Activated CD8-positive, alpha-beta memory T cell treated with anti-CD3 and anti-CD28 coated beads, Interleukin-2, amount 50 U/mL, for 4 hours (primary cell): ENCODE results near the gene ERP27.

Experiments used
- DNase-seq: peaks from one replicate; pipeline ENCODE4 v3.0.0-alpha.2; 2020

The ERP27 gene

DNA sequence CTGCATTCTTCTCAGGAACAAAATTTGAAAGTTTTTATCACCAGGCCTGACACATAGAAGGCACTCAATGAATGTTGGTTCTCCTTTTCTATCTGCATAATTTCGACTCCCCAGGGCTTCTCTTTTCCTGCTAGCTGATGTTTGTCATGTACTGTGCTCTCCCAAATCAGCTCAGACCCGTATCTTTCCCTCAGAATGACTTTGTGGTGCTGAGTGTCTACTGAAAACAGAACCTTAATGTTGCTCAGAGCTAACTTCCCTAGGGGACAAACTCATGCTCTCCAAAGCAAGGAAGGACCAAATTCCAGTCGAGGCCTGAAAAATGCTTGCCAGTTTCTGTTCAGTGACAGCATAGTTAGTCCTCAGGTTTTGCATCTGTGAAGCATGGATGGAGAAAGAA is 21.1 kb upstream of the ERP27 start:
- DNase-seq, result no peak

DNA sequence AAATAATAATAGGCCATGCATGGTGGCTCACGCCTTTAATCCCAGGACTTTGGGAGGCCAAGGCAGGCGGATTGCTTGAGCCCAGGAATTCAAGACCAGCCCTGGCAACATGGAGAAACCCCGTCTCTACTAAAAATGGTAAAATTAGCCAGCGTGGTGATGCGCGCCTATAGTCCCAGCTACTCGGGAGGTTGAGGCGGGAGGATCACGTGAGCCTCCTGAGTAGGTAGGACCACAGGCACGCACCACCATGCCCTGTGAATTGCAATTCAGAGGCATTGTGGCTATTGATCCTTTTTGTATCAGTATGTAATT is 20.7 kb upstream of the ERP27 start:
- DNase-seq, result no peak

GRCh38 chr12:14958361-14959125 is 20.2 kb upstream of the ERP27 start:
- DNase-seq, result no peak

GRCh38 chr12:14957551-14958168 is 19.3 kb upstream of the ERP27 start:
- DNase-seq, result no peak

- DNase-seq, result no peak
These were observed 18.6 kb upstream of the ERP27 start for GRCh38 chr12:14956905-14957304.

DNA sequence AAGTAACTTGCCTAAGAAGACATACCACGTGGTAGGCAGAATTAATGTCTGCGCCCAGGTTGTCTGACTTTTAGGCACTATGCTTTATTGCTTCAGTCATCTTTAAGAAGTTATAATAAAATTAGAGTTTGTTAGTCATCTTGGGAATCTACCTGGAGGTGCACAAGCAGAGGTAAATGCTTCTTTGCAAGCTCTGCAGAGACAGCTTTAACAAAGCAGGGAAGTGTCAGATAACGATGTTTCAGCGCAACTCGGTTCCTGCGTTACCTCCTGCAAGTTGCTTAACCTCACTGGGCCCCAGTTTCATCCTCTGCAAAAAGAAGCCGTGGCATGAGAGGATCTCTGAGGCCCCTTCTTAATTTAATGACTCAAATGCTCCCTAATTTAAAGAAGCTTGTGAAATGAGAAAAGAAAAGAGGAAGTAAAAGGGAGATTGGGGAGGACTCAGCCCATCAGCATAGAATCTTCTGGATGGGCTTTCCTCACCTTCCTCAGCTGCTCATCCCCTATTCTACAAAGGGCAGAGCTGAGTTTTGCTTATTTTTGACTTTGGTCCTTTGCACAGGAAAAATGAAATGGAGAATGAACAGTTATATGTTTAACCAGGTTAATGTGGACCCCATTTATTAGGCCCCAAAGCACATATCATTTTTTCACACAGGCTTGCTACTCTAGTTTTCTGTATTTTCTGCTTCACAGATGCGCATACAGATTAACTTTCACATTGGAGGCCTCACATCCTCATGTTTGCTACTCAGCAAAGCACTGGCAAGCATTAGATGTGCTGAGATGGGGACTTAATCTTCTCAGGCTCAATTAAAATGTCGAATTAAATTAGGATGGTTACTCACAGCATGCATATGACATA is 17.9 kb upstream of the ERP27 start:
- DNase-seq, result peak; percentile 29

DNA sequence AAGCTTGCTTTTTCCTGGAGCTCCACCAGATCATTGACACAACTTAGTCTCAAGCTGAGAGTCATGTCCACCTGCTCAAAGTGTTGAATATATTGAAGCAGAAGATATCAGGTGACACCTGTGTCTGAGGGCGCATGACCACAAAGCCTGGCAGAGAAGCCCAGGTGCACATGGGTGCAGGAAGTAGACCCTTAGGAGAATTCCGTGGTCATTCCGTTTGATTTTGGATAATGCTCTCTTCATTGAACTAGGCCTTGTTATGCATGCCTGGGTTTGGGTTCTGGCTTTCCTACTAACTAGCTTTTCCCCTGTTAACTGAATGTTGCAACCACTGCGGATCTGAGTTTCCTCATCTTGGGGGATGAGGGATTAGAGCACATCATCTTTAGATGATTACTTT is 15.9 kb upstream of the ERP27 start:
- no peak for DNase-seq

DNA sequence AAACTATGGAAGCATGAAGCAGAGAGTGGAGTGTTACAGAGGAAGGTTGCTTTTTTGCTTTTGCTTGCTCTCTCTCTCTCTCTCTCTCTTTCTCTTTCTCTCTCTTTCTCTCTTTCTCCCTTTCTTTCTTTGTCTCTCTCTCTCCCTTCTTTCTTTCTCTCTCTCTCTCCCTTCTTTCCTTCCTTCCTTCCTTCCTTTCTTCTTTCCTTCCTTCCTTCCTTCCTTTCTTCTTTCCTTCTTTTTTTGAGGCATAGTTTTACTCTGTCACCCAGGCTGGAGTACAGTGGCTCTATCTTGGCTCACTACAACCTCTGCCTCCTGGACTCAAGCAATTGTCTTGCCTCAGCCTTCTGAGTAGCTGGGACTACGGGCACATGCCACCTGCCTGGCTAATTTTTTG is 15.4 kb upstream of the ERP27 start:
- DNase-seq, result no peak

DNA sequence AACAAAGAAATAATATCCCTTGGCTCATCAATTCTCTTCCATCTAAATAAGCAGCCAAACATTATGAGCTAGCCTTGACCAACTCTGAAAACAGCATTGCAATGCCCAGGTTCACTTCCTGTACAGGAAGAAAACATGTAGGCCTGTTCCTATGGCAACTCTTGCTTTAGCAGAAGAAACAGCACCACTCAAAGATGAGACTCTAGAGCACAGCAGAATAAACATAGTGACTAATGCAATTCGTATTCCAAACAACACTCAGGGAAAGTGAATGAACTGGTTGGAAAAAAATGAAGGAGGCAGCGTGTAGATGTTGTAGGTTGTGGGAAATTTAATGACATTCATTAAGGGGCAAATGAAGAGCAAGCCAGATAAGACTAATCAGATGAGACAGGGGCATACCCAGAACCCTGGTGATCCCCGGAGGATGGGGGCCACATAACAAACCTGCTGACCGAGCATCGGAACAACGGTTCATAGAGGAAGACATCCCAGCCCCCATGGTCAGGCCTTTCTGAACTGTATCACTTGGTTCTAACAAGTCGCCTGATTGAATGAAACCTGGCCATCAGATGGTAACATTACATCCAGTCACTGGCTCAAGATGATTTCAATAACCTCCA is 14.1 kb upstream of the ERP27 start:
- no peak for DNase-seq

- no peak for DNase-seq
These were observed 13.5 kb upstream of the ERP27 start for GRCh38 chr12:14951851-14952250.

DNA sequence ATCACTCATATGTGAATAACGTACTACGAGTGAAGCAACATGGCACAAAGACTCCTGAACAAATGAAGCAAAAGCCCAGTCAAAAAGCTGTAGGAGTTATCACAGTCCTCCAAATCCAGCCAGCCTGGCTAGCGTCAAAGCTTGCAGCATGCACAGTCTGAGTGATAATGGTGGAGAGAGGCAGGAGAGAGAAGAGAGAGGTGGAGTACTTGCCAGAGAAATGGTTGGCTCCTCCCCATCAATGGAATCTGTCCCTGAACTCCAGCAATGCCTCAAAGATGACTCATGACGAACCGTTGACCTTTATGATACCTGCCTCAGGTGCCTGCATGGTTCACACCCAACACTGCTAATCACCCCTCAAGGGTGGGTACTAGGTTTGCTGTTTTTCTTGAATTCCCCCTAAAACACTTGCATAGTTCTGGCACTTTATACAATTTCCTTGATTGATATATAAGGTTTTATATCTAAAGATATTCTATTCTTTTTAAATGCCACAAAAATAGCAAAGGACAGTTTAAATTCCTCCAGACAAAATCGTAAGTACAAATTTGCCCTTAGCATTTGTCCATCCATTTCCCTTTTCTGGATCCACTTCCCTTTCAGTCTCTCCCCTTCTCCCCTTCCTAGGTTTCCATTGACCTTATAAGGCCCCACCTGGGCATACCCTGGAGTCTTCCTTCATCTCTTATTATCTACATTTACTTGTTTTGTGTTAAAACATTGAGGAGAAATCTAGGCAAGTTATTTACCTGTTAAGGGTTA is 12.8 kb upstream of the ERP27 start:
- no peak for DNase-seq

- DNase-seq, result no peak
These were observed 12.1 kb upstream of the ERP27 start for GRCh38 chr12:14950421-14950820.

DNA sequence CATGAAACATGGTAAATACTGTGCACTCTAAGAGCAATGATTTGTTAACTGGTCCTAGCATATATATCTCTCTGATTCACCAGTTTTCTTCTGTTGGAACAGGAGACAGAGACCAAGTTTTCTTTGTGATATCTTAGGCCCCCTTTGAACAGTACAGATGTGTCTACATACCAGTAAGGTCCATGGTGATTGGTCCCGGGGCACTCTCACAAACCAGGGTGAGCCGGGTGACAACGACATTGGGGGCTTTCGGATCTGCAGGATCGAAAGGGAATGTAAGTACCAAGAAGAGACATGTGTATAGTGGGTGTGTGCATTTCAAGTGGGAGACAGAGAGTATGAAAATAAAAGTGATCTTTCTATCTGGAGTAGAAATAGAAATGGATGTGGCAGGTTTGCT is 11.3 kb upstream of the ERP27 start:
- DNase-seq, result no peak

DNA sequence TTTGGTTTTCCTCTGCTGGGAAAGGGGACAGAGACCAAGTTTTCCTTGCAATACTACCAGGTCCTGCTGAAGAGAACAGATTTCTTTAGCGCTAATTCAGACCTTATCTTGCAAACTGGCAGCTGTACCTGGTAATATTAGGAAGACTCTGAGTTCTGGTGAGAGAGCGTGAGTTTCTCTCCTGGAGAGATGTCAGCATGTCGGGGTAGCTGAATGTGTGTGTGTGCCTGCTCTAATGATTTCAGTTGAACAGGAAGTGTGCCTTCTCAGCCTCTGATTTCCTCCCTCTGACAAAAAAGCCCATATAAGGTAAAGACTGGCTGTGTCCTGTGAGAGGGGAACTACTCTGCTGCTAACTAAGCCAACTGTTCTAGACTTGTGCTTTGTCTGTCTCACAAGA is 10.3 kb upstream of the ERP27 start:
- DNase-seq, result peak; percentile 48

DNA sequence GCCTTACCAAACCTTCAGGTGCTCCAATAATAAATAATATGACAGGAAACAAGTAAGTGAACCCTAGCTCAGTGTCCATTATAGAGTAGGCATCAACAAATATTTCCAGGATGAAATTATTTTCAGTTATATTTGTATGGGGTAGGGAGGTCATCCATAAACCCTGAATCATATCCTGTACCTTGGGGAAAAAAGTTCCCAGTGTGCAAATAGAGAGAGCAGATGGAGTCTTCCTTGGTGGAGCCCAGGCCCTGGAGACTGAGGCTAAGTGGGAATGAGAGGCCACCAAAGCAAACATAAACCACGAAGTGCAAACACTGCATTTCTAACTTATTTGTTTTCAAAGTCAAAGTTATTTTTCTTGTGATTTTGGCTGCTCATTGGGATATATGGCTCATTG is 8.5 kb upstream of the ERP27 start:
- DNase-seq, result no peak

- DNase-seq, result no peak
These were observed 7.8 kb upstream of the ERP27 start for GRCh38 chr12:14946162-14946561.

DNA sequence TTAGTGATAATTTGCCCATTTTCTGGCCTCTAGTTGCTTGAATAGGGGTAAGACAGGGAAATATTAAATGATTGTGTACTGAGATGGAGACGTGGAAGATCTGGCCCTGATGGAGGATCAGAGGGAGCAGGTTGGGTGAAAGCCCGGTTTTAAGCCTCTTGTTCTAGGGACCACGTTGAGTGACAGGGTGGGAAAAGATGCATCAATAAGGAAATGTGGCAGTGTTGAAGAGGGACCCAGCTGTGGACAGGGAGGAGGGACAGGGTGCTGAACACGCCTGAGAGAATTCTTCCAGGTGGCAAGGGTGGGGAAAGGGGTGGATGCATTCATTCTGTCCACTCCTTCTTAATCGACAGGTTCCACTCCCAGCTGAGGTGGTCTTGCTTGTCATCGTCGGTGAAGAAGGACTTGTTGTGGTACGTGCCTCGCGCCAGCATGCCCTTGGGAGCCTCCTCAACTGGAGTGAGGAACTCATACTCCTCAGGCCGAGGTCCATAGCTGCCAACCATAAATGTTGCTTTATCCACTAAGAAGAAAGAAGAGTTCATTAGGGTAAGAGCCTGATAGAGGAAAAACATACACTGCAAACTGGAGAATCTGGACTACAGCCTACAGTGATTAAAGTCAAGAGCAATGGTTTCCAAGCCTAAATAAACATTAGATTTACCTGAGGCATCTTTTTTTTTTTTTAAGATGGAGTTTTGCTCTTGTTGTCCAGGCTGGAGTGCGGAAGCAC is 4.0 kb upstream of the ERP27 start:
- no peak for DNase-seq

DNA sequence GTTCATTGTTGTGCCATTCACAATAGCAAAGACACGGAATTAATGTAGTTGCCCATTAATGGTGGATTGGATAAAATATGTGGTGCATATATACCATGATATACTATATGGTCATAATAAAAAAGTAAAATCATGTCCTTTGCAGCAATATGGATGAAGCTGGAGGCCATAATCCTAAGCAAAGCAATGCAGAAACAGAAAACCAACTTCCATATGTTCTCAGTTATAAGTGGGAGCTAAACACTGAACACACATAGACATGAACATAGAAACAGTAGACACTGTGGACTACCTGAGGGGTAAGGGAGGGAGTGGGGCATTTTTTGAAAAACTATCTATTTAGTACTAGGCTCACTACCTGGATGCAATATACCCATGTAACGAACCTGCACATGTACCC is 3.0 kb upstream of the ERP27 start:
- no peak for DNase-seq

GRCh38 chr12:14937689-14938088 is 648 bp downstream of the ERP27 start:
- no peak for DNase-seq

GRCh38 chr12:14937014-14937413 is 1.3 kb downstream of the ERP27 start:
- no peak for DNase-seq

DNA sequence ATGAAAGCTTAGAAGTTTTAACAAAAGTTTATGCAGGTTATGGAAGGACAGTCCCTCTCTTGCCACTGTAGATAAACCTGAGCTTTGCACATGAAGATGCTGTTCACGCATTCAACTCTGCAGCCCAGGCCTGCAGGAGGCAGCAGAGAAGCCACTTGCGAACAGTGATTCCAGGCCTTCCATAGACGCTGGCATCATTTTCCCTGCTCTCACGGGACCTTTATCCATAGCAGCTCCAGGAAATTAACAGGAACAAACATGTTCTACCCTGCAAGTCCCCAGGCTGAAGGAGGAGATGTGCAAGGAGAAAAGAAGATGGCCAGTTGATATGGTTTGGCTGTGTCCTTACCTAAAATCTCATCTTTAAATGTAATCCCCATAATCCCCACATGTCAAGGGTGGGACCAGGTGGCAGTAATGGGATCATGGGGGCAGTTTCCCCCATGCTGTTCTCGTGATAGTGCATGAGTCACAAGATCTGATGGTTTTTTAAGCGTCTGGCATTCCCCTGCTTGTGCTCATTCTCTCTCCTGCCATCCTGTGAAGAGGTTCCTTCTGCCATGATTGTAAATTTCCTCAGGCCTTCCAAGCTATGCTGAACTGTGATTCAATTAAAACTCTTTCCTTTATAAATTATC is 2.0 kb downstream of the ERP27 start:
- no peak for DNase-seq

DNA sequence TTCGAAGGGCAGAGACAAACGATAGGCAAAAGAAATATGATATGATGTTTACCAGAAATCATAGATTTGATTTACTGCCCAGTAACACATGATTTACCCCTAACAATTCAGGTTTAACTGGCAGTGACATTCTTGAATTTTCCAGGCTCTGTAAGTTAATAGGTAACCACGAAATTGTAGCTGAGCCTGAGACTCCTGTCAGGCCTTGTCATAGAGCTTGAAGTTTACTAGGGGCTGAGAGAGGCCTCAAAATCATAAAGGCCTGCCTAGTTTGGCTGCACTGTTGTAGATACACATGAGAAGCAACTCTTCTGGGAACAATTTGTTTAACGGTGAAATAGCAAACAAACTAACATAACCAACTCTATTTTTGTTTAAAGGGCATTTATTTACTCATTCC is 3.3 kb downstream of the ERP27 start:
- DNase-seq, result no peak
